Glomerular endothelial cell (primary cell): Measurements from ENCODE around the gene OR5D13. TPM values are rescaled to one million over a fixed set of nuclear protein-coding genes. Genes with fewer than 3 reads are reported as not detected.

Source experiments
- DNase-seq: peaks from one replicate; pipeline ENCODE4 v3.0.0-alpha.2; 2011; ENCODE audit warnings: low read depth, low spot score; ENCODE audit errors: extremely low read depth
- total RNA-seq: library from RNA; depleted of rRNA; stranded (reverse); fragments of >200 nt; gene quantifications from 2 replicates; pipeline ENCODE4 v1.2.3, GENCODE V29; 2015

OR5D13 gene, protein sequence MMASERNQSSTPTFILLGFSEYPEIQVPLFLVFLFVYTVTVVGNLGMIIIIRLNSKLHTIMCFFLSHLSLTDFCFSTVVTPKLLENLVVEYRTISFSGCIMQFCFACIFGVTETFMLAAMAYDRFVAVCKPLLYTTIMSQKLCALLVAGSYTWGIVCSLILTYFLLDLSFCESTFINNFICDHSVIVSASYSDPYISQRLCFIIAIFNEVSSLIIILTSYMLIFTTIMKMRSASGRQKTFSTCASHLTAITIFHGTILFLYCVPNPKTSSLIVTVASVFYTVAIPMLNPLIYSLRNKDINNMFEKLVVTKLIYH
- total RNA-seq: not detected in 2 replicates

GRCh38 chr11:55773138-55773537, at the start of gene OR5D13:
TSS of gene OR5D13 (plus strand) at chr11:55773438. CDS start at chr11:55773438, 0 bp downstream.
- DNase-seq: no peak

DNA sequence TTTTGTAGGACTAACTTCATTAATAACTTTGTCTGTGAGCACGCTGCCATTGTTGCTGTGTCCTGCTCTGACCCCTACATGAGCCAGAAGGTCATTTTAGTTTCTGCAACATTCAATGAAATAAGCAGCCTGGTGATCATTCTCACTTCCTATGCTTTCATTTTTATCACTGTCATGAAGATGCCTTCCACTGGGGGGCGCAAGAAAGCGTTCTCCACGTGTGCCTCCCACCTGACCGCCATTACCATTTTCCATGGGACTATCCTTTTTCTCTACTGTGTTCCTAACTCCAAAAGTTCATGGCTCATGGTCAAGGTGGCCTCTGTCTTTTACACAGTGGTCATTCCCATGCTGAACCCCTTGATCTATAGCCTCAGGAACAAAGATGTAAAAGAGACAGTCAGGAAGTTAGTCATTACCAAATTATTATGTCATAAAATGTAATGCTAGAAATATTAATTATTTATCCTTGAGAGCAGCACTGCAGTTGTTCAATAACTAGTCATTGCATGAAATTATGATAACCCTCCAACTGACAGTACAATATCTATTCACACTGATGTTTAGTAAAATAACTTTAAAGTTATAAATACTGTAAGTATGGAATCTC, 46.4 kb upstream of the OR5D13 start:
- DNase-seq: no peak

DNA sequence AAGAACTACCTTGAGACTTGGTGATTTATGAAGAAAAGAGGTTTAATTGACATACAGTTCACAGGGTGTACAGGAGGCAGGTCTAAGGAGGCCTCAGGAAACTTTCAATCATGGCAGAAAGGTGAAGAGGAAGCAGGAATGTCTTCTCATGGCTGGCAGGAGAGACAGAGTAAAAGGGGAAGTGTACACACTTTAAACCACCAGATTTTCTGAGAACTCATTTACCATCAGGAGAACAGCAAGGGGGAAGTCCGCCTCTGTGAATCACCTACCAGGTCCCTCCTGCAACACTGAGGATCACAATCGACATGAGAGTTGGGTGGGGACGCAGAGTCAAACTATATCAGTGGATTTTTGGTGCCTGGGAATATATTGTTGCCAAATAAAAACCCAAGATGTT, 40.3 kb upstream of the OR5D13 start:
- no peak for DNase-seq

GRCh38 chr11:55791606-55792005, 18.4 kb downstream of the OR5D13 start:
- no peak for DNase-seq

- no peak for DNase-seq
These were observed 20.1 kb downstream of the OR5D13 start for GRCh38 chr11:55793321-55793720.

DNA sequence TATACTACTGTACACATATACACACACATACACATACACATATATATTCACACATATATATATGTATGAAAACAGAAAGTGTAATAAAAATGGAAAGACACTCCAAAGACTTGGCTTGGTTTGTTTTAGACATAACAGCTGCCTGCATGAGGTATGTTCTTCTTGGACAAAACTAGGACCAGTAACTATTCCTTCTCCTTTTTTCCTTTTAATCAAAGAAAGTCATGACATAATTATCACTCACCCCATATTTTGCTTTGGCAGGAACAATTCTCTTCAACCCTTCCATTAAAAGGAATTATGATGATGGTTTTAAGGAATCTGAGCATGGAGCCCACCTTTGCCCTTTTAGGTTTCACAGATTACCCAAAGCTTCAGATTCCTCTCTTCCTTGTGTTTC, 22.0 kb downstream of the OR5D13 start, which contains the start of gene OR5D14:
TSS of gene OR5D14 (plus strand) at position 301 of the 400 bp plus-strand sequence. CDS start at position 301, 0 bp downstream.
- no peak for DNase-seq

GRCh38 chr11:55806248-55806647, 33.0 kb downstream of the OR5D13 start:
- no peak for DNase-seq

- DNase-seq: no peak
These were observed 37.8 kb downstream of the OR5D13 start, which contains the start of gene OR5L1 for GRCh38 chr11:55811067-55811466. TSS of gene OR5L1 (plus strand) at chr11:55811367. CDS start at chr11:55811467, 100 bp downstream.

GRCh38 chr11:55819330-55819729, 46.1 kb downstream of the OR5D13 start, which contains the start of gene OR5D18:
TSS of gene OR5D18 (plus strand) at chr11:55819630. CDS start at chr11:55819630, 0 bp downstream.
- no peak for DNase-seq

Other genes with a start within 250 kb of the OR5D13 start
- gene OR4C15, start 219.0 kb upstream of the OR5D13 start, total RNA-seq: not detected in 2 replicates
- not detected in 2 replicates for gene OR4C16, start 201.3 kb upstream of the OR5D13 start, total RNA-seq
- gene OR4C11, start 165.8 kb upstream of the OR5D13 start, total RNA-seq: not detected in 2 replicates
- not detected in 2 replicates for gene OR4P4, start 138.3 kb upstream of the OR5D13 start, total RNA-seq
- gene OR4S2, start 125.1 kb upstream of the OR5D13 start, total RNA-seq: not detected in 2 replicates
- gene OR4C6, start 111.2 kb upstream of the OR5D13 start, total RNA-seq: not detected in 2 replicates
- not detected in 2 replicates for gene OR5D14, start 22.1 kb downstream of the OR5D13 start, total RNA-seq
- not detected in 2 replicates for gene OR5L1, start 37.9 kb downstream of the OR5D13 start, total RNA-seq
- not detected in 2 replicates for gene OR5D18, start 46.2 kb downstream of the OR5D13 start, total RNA-seq
- gene OR5L2, start 53.8 kb downstream of the OR5D13 start, total RNA-seq: not detected in 2 replicates
- not detected in 2 replicates for gene OR5D16, start 65.3 kb downstream of the OR5D13 start, total RNA-seq
- not detected in 2 replicates for gene TRIM51, start 109.9 kb downstream of the OR5D13 start, total RNA-seq
- gene OR5W2, start 141.1 kb downstream of the OR5D13 start, total RNA-seq: not detected in 2 replicates
- gene OR5I1, start 163.0 kb downstream of the OR5D13 start, total RNA-seq: not detected in 2 replicates
- gene OR10AG1, start 196.5 kb downstream of the OR5D13 start, total RNA-seq: not detected in 2 replicates
- not detected in 2 replicates for gene OR5F1, start 221.2 kb downstream of the OR5D13 start, total RNA-seq